Heart right ventricle (tissue), 16 donors: Measurements from ENCODE around the gene CLTRN. TPM values are rescaled to one million over a fixed set of nuclear protein-coding genes. Genes with fewer than 3 reads are reported as not detected.

Source experiments
- ATAC-seq, 8 donors: fragments of 200-7000 bp; cut with Tn5 transposase; one replicate each; pipeline ENCODE4 v1.9.1; 2020; ENCODE audit warnings: mild to moderate bottlenecking in 8 of 8, moderate library complexity in 8 of 8, moderate number of reproducible peaks in 1 of 8
- DNase-seq, 2 donors: peaks; one replicate each; pipeline ENCODE4 v3.0.0-alpha.2; 2020
- H3K27ac ChIP-seq, 10 donors: fragments of 200-600 bp; sonication (generic) in 2 of 10; one replicate each; pipeline versions ENCODE4 v1.5.0 to v1.8.0; 2020 to 2022; ENCODE audit warnings: mild to moderate bottlenecking in 3 of 10
- H3K27me3 ChIP-seq, 7 donors: fragments of 200-600 bp; one replicate each; pipeline ENCODE4 v1.8.0; 2021 to 2022; ENCODE audit warnings: mild to moderate bottlenecking in 2 of 7
- H3K36me3 ChIP-seq, 9 donors: fragments of 200-600 bp; sonication (generic) in 1 of 9; one replicate each; pipeline versions ENCODE4 v1.5.0 to v1.8.0; 2020 to 2022; ENCODE audit warnings: mild to moderate bottlenecking in 2 of 9
- H3K4me1 ChIP-seq, 9 donors: fragments of 200-600 bp; sonication (generic) in 1 of 9; one replicate each; pipeline versions ENCODE4 v1.5.0 to v1.8.0; 2020 to 2022; ENCODE audit warnings: mild to moderate bottlenecking in 4 of 9
- H3K4me3 ChIP-seq, 10 donors: fragments of 200-600 bp; sonication (generic) in 2 of 10; one replicate each; pipeline versions ENCODE4 v1.5.0 to v1.8.0; 2020 to 2022; ENCODE audit warnings: mild to moderate bottlenecking in 7 of 10, moderate library complexity in 2 of 10
- H3K9me3 ChIP-seq, 11 donors: fragments of 200-600 bp in 10 of 11; sonication (generic) in 2 of 11; one replicate each; pipeline versions ENCODE4 v1.5.0 to v1.8.0; 2013 to 2022; ENCODE audit warnings: mild to moderate bottlenecking in 2 of 11, control low read depth in 1 of 11, moderate library complexity in 1 of 11
- CTCF ChIP-seq, 9 donors: fragments of 200-600 bp; sonication (generic) in 2 of 9; IDR thresholded peaks; one replicate each; pipeline versions ENCODE4 v1.5.0 to v1.8.0; 2021 to 2022; ENCODE audit warnings: antibody characterized with exemption in 9 of 9, mild to moderate bottlenecking in 5 of 9, moderate library complexity in 1 of 9
- WGBS, 2 donors: extraction: QIAGEN DNeasy Blood & Tissue Kit; methylation state at CpG; one replicate each; pipeline ENCODE4 v1.1.7; 2013; ENCODE audit warnings: inconsistent platforms in 1 of 2; 5-methylcytosine and 5-hydroxymethylcytosine counted together
- intact Hi-C, 10 donors: fragments of 100-400 bp; cut with DNase I; formaldehyde crosslinking; loops; one replicate each; pipeline versions ENCODE4 v1.11.1 to v1.14.2; 2022
- polyA plus RNA-seq, 2 donors: library from polyadenylated mRNA; stranded (reverse); fragments of 200-250 nt; gene quantifications; one replicate each; pipeline ENCODE4 v1.2.3, GENCODE V29; 2013
- total RNA-seq, 10 donors: library from RNA; stranded (reverse); fragmentation: NEBNext Ultra II Directional in 3 of 10; extraction: Animal tissue kit (Norgen Biotek cat#: 25700) in 3 of 10; gene quantifications; one replicate each; pipeline versions ENCODE4 v1.2.1 to v1.2.4, GENCODE V29; 2021 to 2023
- donor health status: Arrhythmogenic right ventricular cardiomyopathy.
- donor health status: ischemic (EF 13 %, LVEDD 7.1; RV severe dilation, severe dysfunction).
- donor health status: healthy with polysubstance abuse.
- donor health status: DM: no; HTN: yes; CAD: no.
- donor health status: DM: no; HTN: no; CAD: no.
- donor health status: ischemic (EF 25% LVEDD 6.9; RV normal size, moderate dysfunction).
- donor health status: ischemic (EF 25% LVEDD 5.7; RV mildly dilated, moderate dysfunction).
- donor health status: healthy.
- donor health status: DM: yes; HTN: yes; CAD: no.
- donor health status: Ischemic cardiomyopathy.
- donor health status: ischemic (EF 35%, LVEDD 5.7; RV mildly dilated, moderate dysfunction).
- donor health status: nonischemic (EF 11% LVEDD 7.7; RV severe dilation, severe dysfunction).
- donor health status: DM: yes; HTN: yes; CAD: no.
- donor health status: PGD.
- donor health status: ischemic (EF 29% LVEDD 5.4; RV normal size, mild dysfunction).
- donor health status: nonischemic (EF 23%, LVEDD 6.1; RV moderate dilation, normal function).

Gene CLTRN
- total and polyA plus RNA-seq, 12 donors, result 0.07 to 2.4 (median 0.86) TPM

GRCh38 chrX:15681433-15681832, 16.8 kb upstream of the CLTRN start:
- no peak for DNase-seq
- Histone ChIP-seq H3K9me3 (no peaks in the 10 kb centered on the region), H3K4me3 (no peak overlapping the region), H3K27me3 (no peaks in the 10 kb centered on the region), H3K27ac (no peak overlapping the region), H3K4me1 (peaks cover 0 to 20% (median 5%) of the 10 kb centered on the region in 9 donors), H3K36me3 (peaks cover 0 to 23% (median 0%) of the 10 kb centered on the region in 9 donors)
- TF ChIP-seq CTCF (IDR thresholded peaks at IDR 0.05), result no peak
- 54 to 70% methylated on average over 3 of the region's 3 CpGs for WGBS, 2 donors
- intact Hi-C loops, result loop anchor here in 2 of 10 donors (10.0 kb wide), 4 partner anchors 53 to 1013 kb away; partner anchors contain the start of genes CA5B (in 1 of the 2) and ZRSR2 (in 1 of the 2)
- ATAC-seq, result no peak

GRCh38 chrX:15680401-15680800, 15.8 kb upstream of the CLTRN start:
- Histone ChIP-seq H3K4me3 (no peak overlapping the region), H3K27me3 (no peaks in the 10 kb centered on the region), H3K36me3 (peaks cover 0 to 23% (median 0%) of the 10 kb centered on the region in 9 donors), H3K4me1 (peaks cover 0 to 27% (median 9%) of the 10 kb centered on the region in 9 donors), H3K9me3 (no peaks in the 10 kb centered on the region), H3K27ac (no peak overlapping the region)
- no peak for TF ChIP-seq CTCF (IDR thresholded peaks at IDR 0.05)
- ATAC-seq (no peak), DNase-seq (no peak)
- intact Hi-C loops, result loop anchor here in 2 of 10 donors (10.0 kb wide), 4 partner anchors 54 to 1014 kb away; partner anchors contain the start of genes CA5B (in 1 of the 2) and ZRSR2 (in 1 of the 2)
- 79 to 86% methylated on average over 6 of the region's 6 CpGs for WGBS, 2 donors

DNA sequence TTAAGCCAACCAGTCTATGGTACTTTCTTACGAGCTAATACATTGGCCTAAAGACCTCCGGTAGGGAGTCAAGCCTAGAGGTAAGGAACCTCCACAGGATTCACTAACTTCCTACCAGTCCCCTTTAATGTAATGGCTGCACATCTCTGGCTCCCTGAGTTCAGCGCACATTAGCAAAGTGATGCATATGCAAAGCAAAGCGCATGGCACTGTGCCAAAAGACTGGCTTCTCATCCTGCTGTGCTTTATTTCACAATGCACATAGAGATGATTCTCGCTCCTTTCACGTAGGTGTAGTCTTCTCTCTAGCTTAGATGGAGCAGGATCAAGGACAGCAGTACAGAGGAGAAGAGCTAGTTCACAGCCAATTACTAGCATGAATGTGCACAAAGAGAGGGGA, 14.6 kb upstream of the CLTRN start:
- WGBS, 2 donors, result 92 to 98% methylated on average over 6 of the region's 6 CpGs
- H3K36me3 ChIP-seq, result peaks cover 0 to 21% (median 0%) of the 10 kb centered on the region in 9 donors
- no peak overlapping the region for H3K4me3 ChIP-seq
- no peaks in the 10 kb centered on the region for H3K27me3 ChIP-seq
- no peak for DNase-seq
- H3K9me3 ChIP-seq, result no peaks in the 10 kb centered on the region
- no peak overlapping the region for H3K27ac ChIP-seq
- no peak for TF ChIP-seq CTCF (IDR thresholded peaks at IDR 0.05)
- ATAC-seq, result no peak
- intact Hi-C loops, result loop anchor here in 1 of 10 donors (10.0 kb wide), 1 partner anchor 184 kb away; the partner anchor contains the start of gene PIR
- H3K4me1 ChIP-seq, result peaks cover 0 to 29% (median 11%) of the 10 kb centered on the region in 9 donors

- Histone ChIP-seq H3K27me3 (peaks cover 0 to 1% (median 0%) of the 10 kb centered on the region in 7 donors), H3K4me1 (peaks cover 0 to 36% (median 14%) of the 10 kb centered on the region in 9 donors), H3K27ac (no peak overlapping the region), H3K36me3 (peaks cover 0 to 21% (median 0%) of the 10 kb centered on the region in 9 donors), H3K4me3 (no peak overlapping the region), H3K9me3 (no peaks in the 10 kb centered on the region)
- DNase-seq, result no peak
- 40 to 74% methylated on average over 2 of the region's 2 CpGs for WGBS, 2 donors
- intact Hi-C loops, result loop anchor here in 1 of 10 donors (10.0 kb wide), 1 partner anchor 184 kb away; the partner anchor contains the start of gene PIR
- ATAC-seq, result no peak
- TF ChIP-seq CTCF (IDR thresholded peaks at IDR 0.05), result no peak
Measured at GRCh38 chrX:15678339-15678738, 13.7 kb upstream of the CLTRN start.
